Epithelial cell of proximal tubule (primary cell): ENCODE data around the gene EML1. TPM values are rescaled to one million over a fixed set of nuclear protein-coding genes. Genes with fewer than 3 reads are reported as not detected.
"Not testable (repeated sequence)": the region's sequence is repeated elsewhere in the genome, so short reads cannot be mapped to it uniquely, and the experiment has no call there.

Source experiments
- DNase-seq: peaks from one replicate; pipeline ENCODE4 v3.0.0-alpha.2; 2011; ENCODE audit warnings: low read depth
- H3K4me3 ChIP-seq: 2 replicates; pipeline ENCODE4 v1.5.1; 2011; ENCODE audit warnings: low read depth, mild to moderate bottlenecking, low read length
- CTCF ChIP-seq: conservative IDR thresholded peaks from 2 replicates; pipeline ENCODE4 v1.5.1; 2012; ENCODE audit warnings: low read depth, mild to moderate bottlenecking, low read length
- total RNA-seq: library from RNA; depleted of rRNA; stranded (reverse); fragments of >200 nt; gene quantifications from 2 replicates; pipeline ENCODE4 v1.2.3, GENCODE V29; 2015

EML1 gene
- total RNA-seq, 1 donor from 2014 or later, result 25.1 TPM

DNA sequence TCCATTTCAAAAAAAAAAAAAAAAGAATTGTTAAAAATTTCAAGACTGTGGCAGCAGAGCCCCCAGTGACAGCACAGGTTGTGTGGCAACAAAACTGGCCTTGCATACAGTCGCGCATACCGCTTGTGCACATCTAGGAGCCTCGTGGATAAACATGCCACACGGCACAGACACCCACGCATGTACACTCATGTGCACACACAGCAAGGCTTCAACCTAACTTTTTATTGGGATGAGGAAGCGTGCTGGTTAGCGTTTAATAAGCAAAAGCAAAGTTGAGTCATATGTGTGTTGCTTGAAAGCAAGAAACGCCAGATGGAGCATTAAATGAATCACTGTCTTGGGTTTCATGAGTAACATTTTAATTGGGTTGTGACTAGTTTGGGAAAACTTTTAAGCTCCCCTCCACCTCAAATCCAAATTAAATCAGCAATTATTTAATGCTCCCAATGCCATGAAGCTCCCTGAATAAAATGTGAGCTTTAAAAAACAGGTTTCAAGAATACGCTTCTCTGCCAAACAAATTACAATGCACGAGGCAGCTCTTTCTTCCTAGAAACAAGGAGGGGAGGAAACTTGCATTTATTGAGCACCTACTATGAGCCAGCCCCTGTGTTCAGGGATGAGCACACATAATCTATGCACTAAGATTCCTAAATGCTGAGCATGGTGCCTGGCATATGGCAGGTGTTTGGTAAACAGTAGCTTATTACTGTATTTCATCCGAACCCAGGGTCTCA, 35.7 kb upstream of the EML1 start:
- H3K4me3 ChIP-seq, result no peak overlapping the region
- DNase-seq, result peak; percentile 99
- no peak for TF ChIP-seq CTCF

GRCh38 chr14:99758121-99758821, 34.9 kb upstream of the EML1 start:
- H3K4me3 ChIP-seq, result no peak overlapping the region
- no peak for TF ChIP-seq CTCF
- no peak for DNase-seq

- no peak for TF ChIP-seq CTCF
- H3K4me3 ChIP-seq, result no peak overlapping the region
Measured at GRCh38 chr14:99758872-99759545, 34.2 kb upstream of the EML1 start.

DNA sequence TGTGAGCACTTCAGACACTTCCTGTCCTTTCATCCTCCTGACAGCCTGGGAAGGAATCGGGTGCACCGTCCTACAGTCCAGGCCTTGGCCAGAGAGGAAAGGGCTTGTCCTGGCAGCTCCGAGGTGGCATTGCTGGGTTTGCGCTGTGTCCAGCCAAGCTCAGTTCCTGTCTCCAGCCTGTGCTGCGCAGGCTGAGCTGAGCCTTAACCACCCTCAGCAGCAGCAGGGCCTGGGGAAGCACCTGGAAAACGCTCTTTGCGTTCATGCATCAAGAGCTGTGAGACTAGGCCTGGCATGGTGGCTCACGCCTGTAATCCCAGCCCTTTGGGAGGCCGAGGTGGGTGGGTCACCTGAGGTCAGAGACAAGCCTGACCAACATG, 33.7 kb upstream of the EML1 start:
- no peak for TF ChIP-seq CTCF
- no peak overlapping the region for H3K4me3 ChIP-seq
- no peak for DNase-seq

More at GRCh38 chr14:99758872-99759545, 34.2 kb upstream of the EML1 start:
- no peak for DNase-seq

- no peak for DNase-seq
- no peak overlapping the region for H3K4me3 ChIP-seq
- TF ChIP-seq CTCF, result no peak
Measured at GRCh38 chr14:99760817-99761216, 32.4 kb upstream of the EML1 start.

- not testable (repeated sequence) for DNase-seq, H3K4me3 ChIP-seq
Measured at GRCh38 chr14:99762911-99763310, 30.3 kb upstream of the EML1 start.

DNA sequence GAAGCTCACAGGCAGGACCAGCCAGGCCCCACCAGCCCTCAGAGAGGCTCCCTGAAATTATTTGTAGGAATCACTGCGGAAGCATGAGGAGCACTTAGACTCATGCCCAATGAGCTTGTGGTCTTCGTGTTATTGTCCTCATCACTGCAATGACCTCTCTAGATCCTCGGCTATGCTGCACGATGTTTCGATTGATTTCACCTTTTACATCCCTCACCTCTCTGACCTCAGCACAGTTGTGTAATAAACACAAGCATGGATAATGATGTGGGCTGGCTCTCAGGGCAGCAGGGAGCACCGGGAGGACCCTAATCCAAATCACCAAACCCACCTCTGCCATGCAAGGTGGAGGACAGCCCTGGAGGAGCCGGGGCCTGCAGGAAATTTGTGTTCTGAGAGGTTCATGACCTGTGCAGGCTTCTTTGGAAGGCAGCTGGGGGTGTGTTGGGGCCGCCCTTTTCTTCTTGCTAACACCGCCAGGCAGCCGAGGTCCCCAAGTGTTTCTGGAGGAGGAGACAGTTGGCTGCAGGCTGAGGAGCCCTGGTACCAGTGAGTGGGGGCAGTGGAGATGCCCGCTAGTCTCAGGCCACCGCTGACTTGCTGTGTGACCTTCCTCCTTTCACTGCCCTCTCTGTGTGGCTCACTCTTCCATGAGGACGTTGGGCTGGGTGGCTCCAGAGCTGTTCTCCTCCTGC, 29.5 kb upstream of the EML1 start:
- no peak for TF ChIP-seq CTCF
- DNase-seq, result no peak
- no peak overlapping the region for H3K4me3 ChIP-seq
